ENCODE data around the gene GEMIN5.
"Not testable (repeated sequence)": the region's sequence is repeated elsewhere in the genome, so short reads cannot be mapped to it uniquely, and the experiment has no call there.

GEMIN5 gene

DNA sequence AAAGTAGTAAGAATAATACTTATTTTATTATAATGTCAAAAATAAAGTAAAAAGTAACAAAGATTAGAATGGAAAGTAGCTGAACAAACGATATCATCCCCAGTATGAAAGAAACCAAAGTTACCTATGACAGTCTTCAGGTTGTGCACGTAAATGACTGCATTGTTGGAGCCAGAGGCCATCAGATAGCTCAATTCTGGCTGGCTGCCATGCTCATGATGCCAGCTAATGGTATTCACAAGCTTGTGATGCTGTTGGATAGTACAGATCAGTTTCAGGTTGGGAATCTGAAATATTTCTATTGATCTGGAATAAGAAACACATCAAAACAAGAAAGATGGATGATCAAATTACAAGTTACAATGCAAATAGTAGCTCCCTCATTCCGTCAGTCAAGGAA lies 21.1 kb downstream of the GEMIN5 start:
- Mint-ChIP-seq H3K27me3 (no peaks in the 10 kb centered on the region), H3K4me3 (no peak overlapping the region), H3K4me1 (ENCODE audit: low read depth) (no peaks in the 10 kb centered on the region), H3K27ac (no peak overlapping the region), H3K36me3 (ENCODE audit: low read depth) (peaks cover 76% of the 10 kb centered on the region), H3K9me3 (no peaks in the 10 kb centered on the region)

DNA sequence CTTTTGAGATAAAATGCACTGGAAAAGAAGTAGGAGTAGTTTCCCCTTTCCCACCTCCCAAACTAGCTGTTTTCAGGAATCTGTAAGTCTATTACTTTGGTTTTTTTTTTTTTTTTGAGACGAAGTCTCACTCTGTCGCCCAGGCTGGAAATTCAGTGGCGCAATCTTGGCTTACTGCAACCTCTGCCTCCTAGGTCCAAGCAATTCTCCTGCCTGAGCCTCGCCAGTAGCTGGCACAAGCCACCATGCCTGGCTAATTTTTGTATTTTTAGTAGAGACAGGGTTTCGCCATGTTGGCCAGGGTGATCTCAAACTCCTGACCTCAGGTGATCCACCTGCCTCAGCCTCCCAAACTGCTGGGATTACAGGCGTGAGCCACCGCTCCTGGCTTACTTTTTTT lies 32.4 kb downstream of the GEMIN5 start:
- H3K27ac Mint-ChIP-seq; H3K9me3 Mint-ChIP-seq; H3K4me1 Mint-ChIP-seq (ENCODE audit: low read depth); H3K4me3 Mint-ChIP-seq; H3K27me3 Mint-ChIP-seq: not testable (repeated sequence)
- H3K36me3 Mint-ChIP-seq (ENCODE audit: low read depth): peaks cover 65% of the 10 kb centered on the region

DNA sequence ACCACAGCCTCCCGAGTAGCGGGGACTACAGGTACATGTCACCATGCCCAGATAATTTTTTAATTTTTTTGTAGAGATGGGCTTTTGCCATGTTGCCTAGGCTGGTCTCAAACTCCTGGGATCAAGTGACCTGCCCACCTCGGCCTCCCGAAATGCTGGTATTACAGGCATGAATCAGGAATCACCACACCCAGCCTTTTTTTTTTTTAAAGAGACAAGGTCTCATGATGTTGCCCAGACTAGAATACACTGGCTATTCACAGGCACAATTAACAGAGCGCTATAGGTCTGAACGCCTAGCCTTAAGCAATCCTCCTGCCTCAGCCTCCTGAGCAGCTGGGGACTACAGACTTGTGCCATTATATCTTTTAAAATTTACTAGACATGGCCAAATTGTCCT lies 36.1 kb downstream of the GEMIN5 start:
- peaks cover 68% of the 10 kb centered on the region for H3K36me3 Mint-ChIP-seq (ENCODE audit: low read depth)
- H3K4me1 Mint-ChIP-seq (ENCODE audit: low read depth): no peaks in the 10 kb centered on the region
- no peaks in the 10 kb centered on the region for H3K9me3 Mint-ChIP-seq
- H3K27ac Mint-ChIP-seq: no peak overlapping the region
- H3K27me3 Mint-ChIP-seq: no peaks in the 10 kb centered on the region
- H3K4me3 Mint-ChIP-seq: no peak overlapping the region

DNA sequence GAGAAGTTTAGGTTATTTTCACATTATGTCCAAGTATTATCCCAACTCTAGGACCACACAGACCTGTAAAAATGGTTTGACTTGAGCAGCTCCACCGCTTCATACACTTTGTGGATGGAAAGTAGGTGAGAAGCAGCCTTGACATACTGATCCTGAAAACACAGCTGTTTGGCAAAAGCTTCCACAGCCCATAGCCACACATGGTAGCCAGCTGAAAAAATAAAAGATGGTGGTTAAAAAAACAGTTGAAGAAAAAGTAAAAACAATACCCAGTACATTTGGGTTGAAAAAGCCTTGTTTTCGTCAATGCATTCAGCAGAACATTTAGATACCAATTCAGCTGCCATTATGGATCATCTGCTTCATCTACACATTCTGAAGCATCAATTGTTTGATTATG lies 36.7 kb downstream of the GEMIN5 start:
- no peaks in the 10 kb centered on the region for H3K9me3 Mint-ChIP-seq
- peaks cover 69% of the 10 kb centered on the region for H3K36me3 Mint-ChIP-seq (ENCODE audit: low read depth)

DNA sequence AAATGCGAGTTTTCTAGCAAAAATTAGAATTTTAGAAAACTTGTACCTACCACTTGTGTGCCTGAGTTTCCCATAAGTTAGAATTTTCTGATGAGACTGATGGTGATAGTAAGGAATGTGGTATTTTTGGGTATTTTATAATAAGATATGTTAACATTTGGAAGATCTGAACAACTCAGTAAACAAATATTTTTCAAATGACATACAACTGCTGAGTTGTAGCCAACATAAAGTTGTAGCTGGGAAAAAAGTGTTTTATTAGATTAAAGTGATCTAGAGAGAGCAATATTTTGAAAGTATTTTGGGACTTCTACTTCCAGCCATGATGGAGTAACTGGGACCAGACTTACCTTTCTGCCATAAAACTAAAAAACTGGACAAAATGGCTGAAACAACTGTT lies 37.9 kb downstream of the GEMIN5 start:
- no peaks in the 10 kb centered on the region for H3K9me3 Mint-ChIP-seq
- H3K36me3 Mint-ChIP-seq (ENCODE audit: low read depth): peaks cover 80% of the 10 kb centered on the region
- no peak overlapping the region for H3K27ac Mint-ChIP-seq
- no peak overlapping the region for H3K4me3 Mint-ChIP-seq
- H3K27me3 Mint-ChIP-seq: no peaks in the 10 kb centered on the region
- no peaks in the 10 kb centered on the region for H3K4me1 Mint-ChIP-seq (ENCODE audit: low read depth)

More for the DNA sequence above, 36.7 kb downstream of the GEMIN5 start:
- no peak overlapping the region for H3K4me3 Mint-ChIP-seq
- H3K4me1 Mint-ChIP-seq (ENCODE audit: low read depth): no peaks in the 10 kb centered on the region
- no peak overlapping the region for H3K27ac Mint-ChIP-seq
- no peaks in the 10 kb centered on the region for H3K27me3 Mint-ChIP-seq

DNA sequence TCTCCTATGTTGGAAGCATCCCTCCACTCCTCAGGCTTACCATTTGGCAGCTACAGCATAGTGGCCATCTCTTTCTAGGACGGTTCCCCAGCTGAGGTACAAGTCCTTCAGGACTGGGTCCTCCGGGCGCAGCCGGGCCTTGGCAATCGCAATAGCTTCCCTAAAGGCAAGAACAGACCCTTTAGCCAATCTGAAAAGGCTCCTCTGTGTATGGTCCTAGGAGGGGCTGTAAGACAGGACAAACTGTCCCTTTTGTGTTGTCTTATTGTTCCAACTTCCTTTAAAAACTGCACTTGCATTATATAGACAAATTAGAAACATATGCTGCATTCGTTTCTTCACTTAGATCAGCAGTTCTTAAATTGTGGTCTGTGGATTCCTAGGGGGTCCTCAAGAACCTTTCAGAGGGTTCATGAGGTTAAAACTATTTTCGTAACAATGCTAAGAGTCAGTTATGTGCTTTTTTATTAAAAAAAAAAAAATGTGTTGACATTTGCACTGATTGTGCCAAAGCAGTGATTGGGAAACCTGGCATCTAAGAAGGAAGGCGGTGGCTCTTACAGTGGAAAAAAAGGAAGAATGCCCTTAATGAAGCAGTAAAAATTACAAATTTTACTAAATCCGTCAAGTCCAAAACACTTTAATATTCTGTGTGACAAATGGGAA lies 38.7 kb downstream of the GEMIN5 start:
- Mint-ChIP-seq H3K9me3 (no peaks in the 10 kb centered on the region), H3K4me1 (ENCODE audit: low read depth) (no peaks in the 10 kb centered on the region), H3K27me3 (no peaks in the 10 kb centered on the region), H3K4me3 (no peak overlapping the region), H3K36me3 (ENCODE audit: low read depth) (peaks cover 77% of the 10 kb centered on the region), H3K27ac (no peak overlapping the region)

DNA sequence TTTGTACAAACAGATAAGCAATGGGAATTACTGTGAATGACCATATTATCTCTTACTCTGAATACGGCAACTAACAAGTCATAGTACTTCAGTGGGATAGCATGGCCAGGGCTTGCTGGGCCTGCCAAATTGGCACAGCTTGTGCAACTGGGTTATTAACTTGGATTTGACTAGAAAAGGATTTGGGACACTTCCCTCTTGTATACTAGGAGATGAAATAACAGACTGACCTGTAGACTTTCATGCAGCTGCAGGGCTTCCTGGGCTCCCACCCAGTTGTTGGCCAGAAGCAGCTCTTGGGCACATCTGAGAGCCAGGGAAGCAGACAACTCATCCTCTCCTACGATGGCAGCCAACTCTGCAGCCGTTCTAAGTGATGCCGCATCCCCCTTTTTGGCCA lies 39.8 kb downstream of the GEMIN5 start:
- Mint-ChIP-seq H3K4me3 (no peak overlapping the region), H3K9me3 (no peaks in the 10 kb centered on the region)

DNA sequence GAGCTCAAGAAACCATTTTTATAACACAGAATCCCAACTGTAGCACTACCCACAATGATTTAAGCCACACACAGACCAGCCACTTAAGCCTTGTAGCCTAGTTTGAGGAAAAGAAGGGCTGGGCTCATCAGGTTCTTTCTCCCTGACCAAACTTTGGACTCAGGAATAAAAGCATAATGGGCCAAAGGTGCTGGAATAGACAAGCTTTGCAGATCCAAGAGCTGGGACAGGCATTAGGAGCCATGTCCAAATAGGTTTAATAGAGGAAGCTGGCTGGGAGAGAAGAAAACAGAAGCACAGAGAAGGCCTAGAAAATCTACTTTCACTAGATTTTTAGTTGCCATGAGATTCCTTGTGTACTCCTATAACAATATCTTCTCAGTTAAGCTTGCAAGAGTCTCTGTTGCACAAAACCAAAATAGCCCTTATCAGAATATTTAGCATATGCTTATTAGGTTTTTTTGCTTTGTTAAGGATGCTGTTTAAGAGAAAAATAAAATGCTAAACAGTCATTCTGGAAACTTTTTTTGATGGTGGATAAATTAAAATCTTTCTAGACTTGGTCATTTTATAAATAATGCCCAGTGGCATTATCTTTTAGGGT lies 41.3 kb downstream of the GEMIN5 start:
- peaks cover 78% of the 10 kb centered on the region for H3K36me3 Mint-ChIP-seq (ENCODE audit: low read depth)
- no peak overlapping the region for H3K27ac Mint-ChIP-seq

More for the DNA sequence above, 39.8 kb downstream of the GEMIN5 start:
- H3K27ac Mint-ChIP-seq: no peak overlapping the region
- H3K36me3 Mint-ChIP-seq (ENCODE audit: low read depth): peaks cover 77% of the 10 kb centered on the region
- H3K27me3 Mint-ChIP-seq: no peaks in the 10 kb centered on the region
- no peaks in the 10 kb centered on the region for H3K4me1 Mint-ChIP-seq (ENCODE audit: low read depth)

DNA sequence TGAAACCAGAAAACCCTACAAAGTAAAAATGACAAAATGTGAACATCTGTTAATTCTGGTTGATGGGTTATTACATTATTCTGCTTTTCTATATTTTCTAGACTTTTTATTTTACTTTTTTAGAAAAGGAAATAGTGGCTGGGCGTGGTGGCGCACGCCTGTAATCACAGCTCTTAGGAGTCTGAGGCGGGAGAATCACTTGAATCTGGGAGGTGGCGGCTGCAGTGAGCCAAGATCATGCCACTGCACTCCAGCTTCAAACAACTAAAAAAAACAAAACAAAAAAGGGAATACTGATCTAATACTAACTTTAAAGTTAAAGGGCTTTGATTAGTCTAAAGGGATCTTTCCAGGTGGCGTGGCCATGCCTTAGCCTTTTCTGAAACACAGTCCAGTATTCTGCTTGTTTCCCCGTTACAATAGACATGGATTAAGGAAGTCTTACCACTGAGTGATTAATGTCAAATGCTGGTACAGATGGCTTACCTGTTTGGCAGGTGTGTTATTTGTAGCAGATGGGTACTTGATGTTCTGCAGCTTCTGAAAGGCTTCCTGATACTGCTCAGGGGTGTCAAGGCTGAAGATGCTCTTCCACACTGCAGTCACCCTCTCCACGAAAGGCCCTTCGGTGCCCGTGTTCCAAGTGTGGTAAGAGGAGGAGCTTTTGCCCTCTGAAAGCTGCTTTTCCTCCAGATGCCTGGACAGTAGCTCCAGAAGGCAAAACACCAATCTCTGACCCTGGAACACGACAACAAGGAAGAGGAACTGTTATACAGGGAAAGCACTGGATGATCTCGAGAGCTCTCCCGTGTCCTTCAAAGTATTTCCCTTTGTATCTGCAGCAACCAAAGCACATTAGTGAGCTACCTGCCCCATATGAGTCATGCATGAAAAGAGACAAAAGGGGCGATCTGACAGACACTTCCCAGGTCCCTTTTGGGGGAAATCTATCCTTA lies 42.1 kb downstream of the GEMIN5 start:
- H3K4me3 Mint-ChIP-seq: no peak overlapping the region
- no peak overlapping the region for H3K27ac Mint-ChIP-seq
- no peaks in the 10 kb centered on the region for H3K4me1 Mint-ChIP-seq (ENCODE audit: low read depth)
- no peaks in the 10 kb centered on the region for H3K9me3 Mint-ChIP-seq
- no peaks in the 10 kb centered on the region for H3K27me3 Mint-ChIP-seq
- peaks cover 85% of the 10 kb centered on the region for H3K36me3 Mint-ChIP-seq (ENCODE audit: low read depth)

More for the DNA sequence above, 41.3 kb downstream of the GEMIN5 start:
- no peaks in the 10 kb centered on the region for H3K27me3 Mint-ChIP-seq
- H3K9me3 Mint-ChIP-seq: no peaks in the 10 kb centered on the region
- no peak overlapping the region for H3K4me3 Mint-ChIP-seq
- no peaks in the 10 kb centered on the region for H3K4me1 Mint-ChIP-seq (ENCODE audit: low read depth)

DNA sequence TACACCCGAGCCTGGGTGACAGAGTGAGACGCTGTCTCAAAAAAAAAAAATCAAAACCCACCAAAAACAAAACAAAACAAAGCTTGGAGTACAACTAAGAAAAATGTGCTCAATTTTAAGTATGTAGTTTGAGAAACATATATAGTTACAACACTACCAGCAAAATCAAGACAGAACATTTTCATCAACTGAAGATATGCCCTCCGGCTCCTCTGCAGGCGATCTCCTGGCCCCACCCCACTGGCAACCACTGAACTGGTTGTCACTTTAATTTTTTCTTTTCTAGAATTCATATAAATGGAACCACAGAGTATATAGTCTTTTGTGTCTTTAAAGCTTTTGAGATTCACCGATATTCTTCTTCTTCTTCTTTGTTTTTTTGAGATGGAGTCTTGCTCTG lies 44.6 kb downstream of the GEMIN5 start:
- Mint-ChIP-seq H3K27me3 (no peaks in the 10 kb centered on the region), H3K9me3 (no peaks in the 10 kb centered on the region), H3K4me1 (ENCODE audit: low read depth) (no peaks in the 10 kb centered on the region), H3K4me3 (no peak overlapping the region), H3K36me3 (ENCODE audit: low read depth) (peaks cover 80% of the 10 kb centered on the region), H3K27ac (no peak overlapping the region)

DNA sequence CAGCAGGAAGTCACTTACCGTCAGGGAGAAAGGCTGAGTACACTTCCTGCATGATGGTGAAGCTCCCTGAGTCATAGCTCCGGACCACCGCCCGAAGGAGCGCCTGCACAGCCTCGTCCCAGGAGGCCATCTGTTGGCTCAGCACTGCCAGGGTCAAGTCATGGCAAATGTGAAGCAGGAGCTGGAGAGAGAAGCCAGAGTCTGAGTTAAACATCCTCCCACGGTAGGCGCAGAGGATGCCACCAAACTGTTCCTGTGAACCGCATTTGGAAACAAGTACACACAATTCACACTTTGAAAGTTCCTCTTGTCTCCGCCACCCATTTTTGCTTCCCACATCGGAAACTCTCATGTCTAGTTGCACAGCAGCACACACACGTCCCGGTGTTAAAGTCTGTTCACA lies 45.6 kb downstream of the GEMIN5 start:
- Mint-ChIP-seq H3K9me3 (peaks cover 2% of the 10 kb centered on the region), H3K36me3 (ENCODE audit: low read depth) (peaks cover 84% of the 10 kb centered on the region), H3K27ac (no peak overlapping the region), H3K4me3 (no peak overlapping the region), H3K4me1 (ENCODE audit: low read depth) (no peaks in the 10 kb centered on the region), H3K27me3 (no peaks in the 10 kb centered on the region)

DNA sequence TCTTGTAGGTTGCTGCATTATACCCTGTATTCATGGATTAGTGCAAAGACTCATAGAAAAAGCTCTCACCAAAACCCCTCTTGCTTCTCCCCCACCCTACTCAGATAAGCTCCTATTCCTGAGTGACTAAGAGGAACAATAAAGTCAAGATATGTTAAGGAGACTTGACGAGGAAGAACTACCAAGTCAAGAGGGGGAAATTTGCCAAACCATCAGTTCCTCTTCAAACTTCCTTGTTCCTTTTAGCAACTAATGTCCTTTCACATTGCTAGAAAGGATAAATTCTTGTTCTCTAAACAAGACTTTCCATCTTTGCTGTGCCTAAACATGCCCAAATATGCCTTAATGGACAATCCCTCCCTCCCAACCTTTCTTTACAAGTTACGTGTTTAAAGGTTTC lies 52.6 kb downstream of the GEMIN5 start:
- Mint-ChIP-seq H3K27ac (no peak overlapping the region), H3K36me3 (ENCODE audit: low read depth) (peaks cover 87% of the 10 kb centered on the region), H3K27me3 (no peaks in the 10 kb centered on the region), H3K4me3 (no peak overlapping the region), H3K9me3 (peaks cover 24% of the 10 kb centered on the region), H3K4me1 (ENCODE audit: low read depth) (no peaks in the 10 kb centered on the region)

DNA sequence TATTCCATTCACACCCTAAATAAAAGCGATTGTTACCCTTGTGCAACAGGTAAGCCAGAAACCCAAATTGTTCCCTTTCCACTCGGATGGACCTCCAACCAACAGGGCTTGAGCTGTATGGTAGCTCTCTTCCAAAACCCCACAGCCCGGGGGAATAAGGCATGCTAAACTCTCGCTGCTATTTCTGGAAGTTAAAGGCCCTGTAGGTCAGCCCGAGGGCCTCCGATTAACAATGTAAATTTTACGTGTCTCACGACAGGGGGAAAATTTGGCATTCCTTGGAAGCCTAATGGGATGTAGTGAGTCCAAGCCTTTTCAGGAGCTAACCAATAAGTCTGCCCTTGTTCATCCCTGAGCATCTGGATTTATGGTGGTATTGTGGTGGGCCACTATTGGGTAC lies 53.6 kb downstream of the GEMIN5 start:
- Mint-ChIP-seq H3K27ac (no peak overlapping the region), H3K4me1 (ENCODE audit: low read depth) (no peaks in the 10 kb centered on the region), H3K36me3 (ENCODE audit: low read depth) (peaks cover 90% of the 10 kb centered on the region), H3K4me3 (no peak overlapping the region), H3K27me3 (no peaks in the 10 kb centered on the region), H3K9me3 (peaks cover 24% of the 10 kb centered on the region)

DNA sequence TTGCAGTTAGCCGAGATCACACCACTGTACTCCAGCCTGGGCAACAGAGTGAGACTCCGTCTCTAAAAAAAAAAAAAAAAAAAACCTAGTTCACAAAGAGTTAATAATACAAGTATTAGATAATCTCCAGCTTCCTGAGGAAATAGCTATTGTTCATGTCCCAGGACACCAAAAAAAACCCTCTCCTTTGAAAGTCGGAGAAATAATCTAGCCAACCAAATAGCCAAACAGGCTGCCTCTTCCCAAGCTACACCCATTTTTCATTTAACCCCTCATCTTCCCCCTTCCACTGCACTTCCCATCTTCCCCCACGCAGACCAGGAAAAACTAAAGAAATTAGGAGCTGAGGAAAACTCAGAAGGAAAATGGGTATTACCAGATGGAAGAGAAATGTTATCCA lies 56.0 kb downstream of the GEMIN5 start:
- Mint-ChIP-seq H3K27ac (no peak overlapping the region), H3K4me1 (ENCODE audit: low read depth) (no peaks in the 10 kb centered on the region), H3K36me3 (ENCODE audit: low read depth) (peaks cover 86% of the 10 kb centered on the region), H3K9me3 (peaks cover 24% of the 10 kb centered on the region), H3K4me3 (no peak overlapping the region), H3K27me3 (no peaks in the 10 kb centered on the region)

DNA sequence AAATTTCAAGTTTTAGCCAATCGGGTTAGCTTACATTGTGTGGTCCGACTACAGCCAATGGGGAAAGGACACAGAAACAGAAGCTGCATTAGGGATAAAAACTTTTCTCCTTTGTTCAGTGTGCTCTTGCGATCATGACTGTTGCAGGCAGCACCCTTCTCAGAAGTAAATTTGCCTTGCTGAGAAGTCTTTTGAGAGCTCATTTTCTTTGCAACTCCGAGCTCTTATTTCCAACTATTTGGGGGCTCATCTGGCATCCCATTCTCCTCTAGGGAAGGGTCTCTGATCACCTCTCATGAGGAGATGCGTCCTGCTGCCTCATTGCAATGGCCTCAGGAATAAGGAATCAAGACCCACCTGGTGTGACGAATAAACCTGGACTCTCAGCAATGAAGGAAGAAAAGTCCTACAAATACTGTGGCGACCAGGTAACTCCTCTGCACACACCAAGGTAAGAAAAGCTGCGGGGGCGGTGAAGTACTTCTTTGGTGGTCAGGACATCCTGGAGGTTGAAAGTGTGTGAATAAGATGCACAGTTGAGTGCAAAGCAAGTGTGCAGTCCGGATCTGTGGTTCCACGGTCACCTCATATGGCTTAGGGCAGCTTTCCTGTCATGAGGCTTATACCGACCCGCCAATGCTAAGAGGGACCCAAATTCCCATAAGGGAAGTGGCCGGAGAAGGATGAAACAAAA lies 59.2 kb downstream of the GEMIN5 start:
- Mint-ChIP-seq H3K4me1 (ENCODE audit: low read depth) (no peaks in the 10 kb centered on the region), H3K36me3 (ENCODE audit: low read depth) (peaks cover 81% of the 10 kb centered on the region), H3K4me3 (no peak overlapping the region), H3K27ac (no peak overlapping the region), H3K27me3 (no peaks in the 10 kb centered on the region), H3K9me3 (peaks cover 6% of the 10 kb centered on the region)
